A549 (cell line): ENCODE measurements around the gene UROC1. TPM values are rescaled to one million over a fixed set of nuclear protein-coding genes. Genes with fewer than 3 reads are reported as not detected.

Experiments
- ATAC-seq, 2 experiments: fragments of 200-7000 bp in 1 of 2; fragments of >200 bp in 1 of 2; cut with Nextera tagmentation in 1 of 2; cut with Tn5 transposase in 1 of 2; 3 replicates each; pipeline versions ENCODE4 v1.8.0 to v1.9.1; 2018 to 2020; ENCODE audit warnings: mild to moderate bottlenecking in 1 of 2, moderate library complexity in 1 of 2
- CTCF ChIA-PET: fragments of 300-600 bp; sonication (Branson Sonifier 250); formaldehyde crosslinking; extraction: SDS; loops from one replicate; lab custom pipeline; 2021; ENCODE audit warnings: antibody characterized with exemption, inconsistent platforms; lab: Yijun Ruan, JAX
- POLR2A ChIA-PET: fragments of 350-600 bp; formaldehyde crosslinking; extraction: SDS; loops from one replicate; lab custom pipeline; 2021; ENCODE audit warnings: antibody characterized with exemption, inconsistent platforms; lab: Yijun Ruan, JAX
- DNase-seq, 2 experiments: peaks; one replicate each; pipeline versions ENCODE4 v3.0.0 to v3.0.0-alpha.2; 2011 to 2016; ENCODE audit warnings: low read depth in 1 of 2, low spot score in 1 of 2
- FAIRE-seq: peaks from 2 replicates; lab custom pipeline; 2011; peaks lifted over from hg19 to GRCh38; lab: Jason Lieb, UNC
- H3K27ac ChIP-seq, 2 experiments: fragments of >200 bp; sonication (Bioruptor Twin); formaldehyde crosslinking; 3 replicates each; pipeline ENCODE4 v1.5.1; 2016 to 2017
- H3K4me1 ChIP-seq: fragments of >200 bp; sonication (Bioruptor Twin); formaldehyde crosslinking; 3 replicates; pipeline ENCODE4 v1.6.1; 2016
- H3K4me2 ChIP-seq: fragments of >200 bp; sonication (Bioruptor Twin); formaldehyde crosslinking; 3 replicates; pipeline ENCODE4 v1.6.1; 2016
- H3K4me3 ChIP-seq: fragments of >200 bp; sonication (Bioruptor Twin); formaldehyde crosslinking; 3 replicates; pipeline ENCODE4 v1.5.1; 2016
- H3K9me3 ChIP-seq: fragments of >200 bp; sonication (Bioruptor Twin); formaldehyde crosslinking; 3 replicates; pipeline ENCODE4 v1.6.1; 2016
- CBX2 ChIP-seq: fragments of 200-600 bp; sonication (generic); IDR thresholded peaks from 2 replicates; pipeline ENCODE4 v1.6.1; 2016; ENCODE audit warnings: low read depth, mild to moderate bottlenecking, borderline replicate concordance
- CEBPB ChIP-seq, 2 experiments: fragments of >200 bp in 1 of 2; sonication (Bioruptor Twin) in 1 of 2; formaldehyde crosslinking in 1 of 2; IDR thresholded peaks; 2 replicates each; pipeline ENCODE4 v1.6.1; 2012 to 2016
- CHD2 ChIP-seq: fragments of 150-350 bp; IDR thresholded peaks from 2 replicates; pipeline ENCODE4 v1.6.1; 2014; ENCODE audit warnings: low read length; ENCODE audit not compliant: partially characterized antibody
- FOSB ChIP-seq: fragments of 250-450 bp; sonication (Bioruptor Pico); IDR thresholded peaks from 2 replicates; pipeline ENCODE4 v1.5.0; 2020; ENCODE audit warnings: mild to moderate bottlenecking, moderate library complexity
- FOXS1 ChIP-seq: fragments of 250-450 bp; sonication (Bioruptor Pico); IDR thresholded peaks from 2 replicates; pipeline ENCODE4 v1.5.0; 2020; ENCODE audit warnings: mild to moderate bottlenecking, moderate library complexity
- HDAC2 ChIP-seq: fragments of 200-600 bp; sonication (generic); IDR thresholded peaks from 2 replicates; pipeline ENCODE4 v1.6.1; 2016
- HEYL ChIP-seq: fragments of 250-450 bp; sonication (Bioruptor Pico); IDR thresholded peaks from 2 replicates; pipeline ENCODE4 v1.8.0; 2021; ENCODE audit warnings: mild to moderate bottlenecking, moderate library complexity
- HOXB13 ChIP-seq: fragments of 250-450 bp; sonication (Bioruptor Pico); IDR thresholded peaks from 2 replicates; pipeline ENCODE4 v1.5.0; 2020; ENCODE audit warnings: low read depth, mild to moderate bottlenecking, moderate library complexity
- JUN ChIP-seq, 2 experiments: fragments of >200 bp; sonication (Bioruptor Twin); formaldehyde crosslinking; IDR thresholded peaks; 2 replicates in 1 of 2; 3 replicates in 1 of 2; pipeline ENCODE4 v1.6.1; 2016 to 2017
- JUNB ChIP-seq: fragments of >200 bp; sonication (Bioruptor Twin); formaldehyde crosslinking; IDR thresholded peaks from 2 replicates; pipeline ENCODE4 v1.6.1; 2016
- KDM5A ChIP-seq: fragments of 200-600 bp; sonication (generic); IDR thresholded peaks from 2 replicates; pipeline ENCODE4 v1.6.1; 2016; ENCODE audit warnings: antibody characterized with exemption, mild to moderate bottlenecking
- MAFK ChIP-seq: fragments of 450-650 bp; IDR thresholded peaks from 2 replicates; pipeline ENCODE4 v1.6.1; 2014; ENCODE audit not compliant: partially characterized antibody
- MAZ ChIP-seq: fragments of 150-350 bp; IDR thresholded peaks from 2 replicates; pipeline ENCODE4 v1.6.1; 2014; ENCODE audit warnings: antibody characterized with exemption, low read depth, low read length, borderline replicate concordance
- MYC ChIP-seq: IDR thresholded peaks from 2 replicates; pipeline ENCODE4 v1.6.1; 2012; ENCODE audit warnings: mild to moderate bottlenecking, inconsistent platforms, low read length, improper control_type of control experiment, borderline replicate concordance
- NFE2L2 ChIP-seq: fragments of 150-350 bp; conservative IDR thresholded peaks from 2 replicates; pipeline ENCODE4 v1.6.1; 2014; ENCODE audit warnings: low read length
- NPAS2 ChIP-seq: fragments of 250-450 bp; sonication (Bioruptor Pico); IDR thresholded peaks from 2 replicates; pipeline ENCODE4 v1.8.0; 2022; ENCODE audit warnings: mild to moderate bottlenecking, moderate library complexity, borderline replicate concordance
- POLR2AphosphoS2 ChIP-seq: conservative IDR thresholded peaks from 2 replicates; pipeline ENCODE4 v1.6.1; 2012; ENCODE audit warnings: low read length, improper control_type of control experiment, inconsistent platforms
- RAD21 ChIP-seq, 2 experiments: fragments of >200 bp in 1 of 2; sonication (Bioruptor Twin) in 1 of 2; formaldehyde crosslinking in 1 of 2; IDR thresholded peaks in 1 of 2; conservative IDR thresholded peaks in 1 of 2; 2 replicates in 1 of 2; 3 replicates in 1 of 2; pipeline ENCODE4 v1.6.1; 2012 to 2018; ENCODE audit warnings: inconsistent platforms in 1 of 2
- RFX5 ChIP-seq: fragments of 450-650 bp; IDR thresholded peaks from 2 replicates; pipeline ENCODE4 v1.7.1; 2014; ENCODE audit warnings: antibody characterized with exemption, mild to moderate bottlenecking, moderate library complexity
- SREBF2 ChIP-seq: fragments of 450-650 bp; IDR thresholded peaks from 2 replicates; pipeline ENCODE4 v1.6.1; 2014; ENCODE audit warnings: mild to moderate bottlenecking, moderate library complexity
- ZC3H11A ChIP-seq: fragments of 450-650 bp; IDR thresholded peaks from 2 replicates; pipeline ENCODE4 v1.6.1; 2014; ENCODE audit warnings: antibody characterized with exemption, mild to moderate bottlenecking
- WGBS: methylation state at CpG from one replicate; pipeline ENCODE4 v1.1.6; 2017; ENCODE audit errors: missing lambda C conversion rate; 5-methylcytosine and 5-hydroxymethylcytosine counted together
- polyA plus RNA-seq, 4 experiments: library from polyadenylated mRNA; depleted of rRNA in 3 of 4; stranded (reverse); fragments of >200 nt; fragmentation: RNase III in 1 of 4; extraction: RNeasy Plus Mini Kit Qiagen cat#74134 plus additional on column Dnase treatment in 1 of 4; gene quantifications; 2 replicates in 3 of 4; 3 replicates in 1 of 4; pipeline ENCODE4 v1.2.3, GENCODE V29; 2011 to 2017
- TF ChIP-seq, protein P1 (sequence below): fragments of 200-600 bp; sonication (generic); IDR thresholded peaks from 2 replicates; pipeline ENCODE4 v1.6.1; 2016; ENCODE audit warnings: antibody characterized with exemption, mild to moderate bottlenecking, moderate library complexity
- TF ChIP-seq, protein P2 (sequence below): IDR thresholded peaks from 2 replicates; pipeline ENCODE4 v1.6.1; 2012
- TF ChIP-seq, protein P3 (sequence below): IDR thresholded peaks from 2 replicates; pipeline ENCODE4 v1.6.1; 2012; ENCODE audit warnings: low read depth, borderline replicate concordance
- TF ChIP-seq, protein P4 (sequence below): fragments of 150-350 bp; IDR thresholded peaks from 2 replicates; pipeline ENCODE4 v1.6.1; 2014; ENCODE audit warnings: low read depth, mild to moderate bottlenecking, low read length

The UROC1 gene
- polyA plus RNA-seq, 2 of the 4 experiments (the other 2 are of a cell fraction): not detected

DNA sequence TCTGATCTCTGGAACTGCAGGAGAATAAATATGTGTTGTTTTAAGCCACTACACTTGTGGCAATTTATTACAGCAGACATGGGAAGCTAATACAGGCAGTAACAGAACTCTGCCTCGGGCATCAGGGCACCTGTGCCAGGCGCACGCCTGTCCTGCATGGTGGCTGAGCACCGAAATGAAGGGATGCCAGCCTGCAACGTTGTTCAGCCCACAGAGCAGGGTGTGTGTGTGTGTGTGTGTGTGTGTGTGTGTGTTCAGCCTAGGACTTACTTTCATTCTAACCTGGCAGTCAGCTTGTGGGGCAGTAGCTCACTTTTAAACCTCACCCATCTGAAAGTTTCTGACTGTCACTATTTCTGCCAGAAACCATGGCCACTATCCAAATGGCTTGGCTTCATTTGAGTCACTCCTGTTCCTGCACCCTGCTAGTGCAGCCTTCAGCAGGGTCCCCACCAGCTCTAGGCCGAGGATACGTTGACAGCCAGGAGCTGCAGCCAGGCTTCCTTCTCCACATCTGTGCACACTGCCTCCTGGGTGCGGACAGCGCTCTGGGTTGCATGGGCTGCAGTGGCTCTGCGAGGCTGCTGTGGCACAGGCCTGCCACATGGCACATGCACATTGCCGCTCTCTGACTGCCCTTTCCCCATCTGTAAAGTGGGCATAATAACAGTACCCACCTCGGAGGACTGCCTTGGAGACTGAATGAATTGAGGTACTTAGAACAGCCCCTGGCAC lies 4.5 kb downstream of the UROC1 start:
- 27% methylated on average over 4 of the region's 12 CpGs for WGBS
- no peak overlapping the region for H3K4me2 ChIP-seq
- ChIA-PET CTCF (interaction anchor here (0.6 to 3.4 kb wide), 2 partner anchors 9 to 1092 kb away, joined by 3 to 14 read pairs; no protein-coding TSS in a partner anchor), POLR2A (no interaction called here)
- H3K4me3 ChIP-seq: no peak overlapping the region
- ATAC-seq (0 out of 6 replicates have a peak, but pooled peaks of 1 of the 2 experiments have one; percentile 11), FAIRE-seq (no peak), DNase-seq (no peak)
- no peak overlapping the region for H3K27ac ChIP-seq
- H3K9me3 ChIP-seq: no peaks in the 10 kb centered on the region
- TF ChIP-seq FOXS1 (no peak), HDAC2 (no peak), JUN (IDR thresholded peaks at IDR 0.05) (no peak), ZC3H11A (no peak), HOXB13 (no peak), MAZ (no peak), POLR2AphosphoS2 (no peak)
- TF ChIP-seq, protein P1, sequence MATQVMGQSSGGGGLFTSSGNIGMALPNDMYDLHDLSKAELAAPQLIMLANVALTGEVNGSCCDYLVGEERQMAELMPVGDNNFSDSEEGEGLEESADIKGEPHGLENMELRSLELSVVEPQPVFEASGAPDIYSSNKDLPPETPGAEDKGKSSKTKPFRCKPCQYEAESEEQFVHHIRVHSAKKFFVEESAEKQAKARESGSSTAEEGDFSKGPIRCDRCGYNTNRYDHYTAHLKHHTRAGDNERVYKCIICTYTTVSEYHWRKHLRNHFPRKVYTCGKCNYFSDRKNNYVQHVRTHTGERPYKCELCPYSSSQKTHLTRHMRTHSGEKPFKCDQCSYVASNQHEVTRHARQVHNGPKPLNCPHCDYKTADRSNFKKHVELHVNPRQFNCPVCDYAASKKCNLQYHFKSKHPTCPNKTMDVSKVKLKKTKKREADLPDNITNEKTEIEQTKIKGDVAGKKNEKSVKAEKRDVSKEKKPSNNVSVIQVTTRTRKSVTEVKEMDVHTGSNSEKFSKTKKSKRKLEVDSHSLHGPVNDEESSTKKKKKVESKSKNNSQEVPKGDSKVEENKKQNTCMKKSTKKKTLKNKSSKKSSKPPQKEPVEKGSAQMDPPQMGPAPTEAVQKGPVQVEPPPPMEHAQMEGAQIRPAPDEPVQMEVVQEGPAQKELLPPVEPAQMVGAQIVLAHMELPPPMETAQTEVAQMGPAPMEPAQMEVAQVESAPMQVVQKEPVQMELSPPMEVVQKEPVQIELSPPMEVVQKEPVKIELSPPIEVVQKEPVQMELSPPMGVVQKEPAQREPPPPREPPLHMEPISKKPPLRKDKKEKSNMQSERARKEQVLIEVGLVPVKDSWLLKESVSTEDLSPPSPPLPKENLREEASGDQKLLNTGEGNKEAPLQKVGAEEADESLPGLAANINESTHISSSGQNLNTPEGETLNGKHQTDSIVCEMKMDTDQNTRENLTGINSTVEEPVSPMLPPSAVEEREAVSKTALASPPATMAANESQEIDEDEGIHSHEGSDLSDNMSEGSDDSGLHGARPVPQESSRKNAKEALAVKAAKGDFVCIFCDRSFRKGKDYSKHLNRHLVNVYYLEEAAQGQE: no peak
- H3K4me1 ChIP-seq: no peaks in the 10 kb centered on the region

DNA sequence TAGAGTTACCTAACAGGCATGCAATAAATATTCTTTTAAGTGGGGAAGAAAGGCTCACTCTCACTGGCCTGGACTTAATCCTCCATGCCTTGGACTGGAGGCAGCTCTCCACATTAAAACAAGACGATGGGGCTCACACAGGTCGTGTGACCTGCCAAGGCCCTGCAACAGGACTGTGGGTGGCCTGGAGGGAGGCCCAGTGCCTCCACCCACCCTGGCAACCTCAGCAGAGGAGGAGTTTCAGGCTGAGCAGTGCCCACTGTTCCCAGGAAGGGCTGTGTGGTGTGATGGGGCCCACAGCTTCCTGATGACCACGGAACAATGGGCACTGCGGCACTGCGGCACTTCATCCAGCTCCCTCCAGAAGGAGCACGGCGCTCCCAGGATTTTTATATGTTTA lies 5.5 kb downstream of the UROC1 start:
- no peaks in the 10 kb centered on the region for H3K9me3 ChIP-seq
- no peak overlapping the region for H3K4me2 ChIP-seq
- no peak overlapping the region for H3K4me3 ChIP-seq
- no peaks in the 10 kb centered on the region for H3K4me1 ChIP-seq
- 59% methylated on average over 6 of the region's 7 CpGs for WGBS
- DNase-seq: no peak
- H3K27ac ChIP-seq: no peak overlapping the region
- no peak for ATAC-seq
- TF ChIP-seq JUN (IDR thresholded peaks at IDR 0.05) (no peak), JUNB (no peak), MYC (no peak)
- TF ChIP-seq, protein P2, sequence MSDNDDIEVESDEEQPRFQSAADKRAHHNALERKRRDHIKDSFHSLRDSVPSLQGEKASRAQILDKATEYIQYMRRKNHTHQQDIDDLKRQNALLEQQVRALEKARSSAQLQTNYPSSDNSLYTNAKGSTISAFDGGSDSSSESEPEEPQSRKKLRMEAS: no peak
- POLR2A ChIA-PET: no interaction called here
- no peak for FAIRE-seq
- CTCF ChIA-PET: interaction anchor here (3.4 kb wide), 1 partner anchor 10 kb away, joined by 14 read pairs; no protein-coding TSS in a partner anchor

DNA sequence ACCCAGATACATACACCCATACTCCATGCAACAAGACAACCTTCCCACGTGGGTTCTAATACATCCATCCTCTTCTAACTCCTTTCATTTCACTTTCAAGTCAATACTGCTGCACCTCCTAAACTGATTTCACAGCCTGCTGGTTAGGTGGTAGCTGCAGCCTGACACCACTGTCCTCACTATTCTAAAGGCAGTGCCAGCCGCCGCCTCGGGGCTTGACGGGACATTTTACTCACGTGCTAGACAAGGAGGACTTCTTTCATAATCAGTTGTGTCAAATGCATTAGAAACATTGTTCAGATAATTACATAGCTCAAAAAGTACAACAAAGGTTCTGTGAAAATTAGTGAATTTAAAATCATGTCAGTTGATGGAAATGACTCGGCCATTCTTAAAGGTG lies 6.3 kb downstream of the UROC1 start:
- H3K27ac ChIP-seq: no peak overlapping the region
- TF ChIP-seq HEYL (CRISPR knock-in tag) (no peak), SREBF2 (no peak), JUN (IDR thresholded peaks at IDR 0.05) (no peak), NFE2L2 (no peak), MAFK (no peak), CHD2 (no peak), CBX2 (no peak), KDM5A (no peak), CEBPB (IDR thresholded peaks at IDR 0.05) (no peak), RAD21 (conservative IDR thresholded peaks at IDR 0.05 in 1 of 2, IDR thresholded peaks at IDR 0.05 in 1 of 2) (no peak), NPAS2 (no peak), RFX5 (no peak), ZC3H11A (no peak), FOSB (CRISPR knock-in tag) (no peak)
- TF ChIP-seq, protein P3, sequence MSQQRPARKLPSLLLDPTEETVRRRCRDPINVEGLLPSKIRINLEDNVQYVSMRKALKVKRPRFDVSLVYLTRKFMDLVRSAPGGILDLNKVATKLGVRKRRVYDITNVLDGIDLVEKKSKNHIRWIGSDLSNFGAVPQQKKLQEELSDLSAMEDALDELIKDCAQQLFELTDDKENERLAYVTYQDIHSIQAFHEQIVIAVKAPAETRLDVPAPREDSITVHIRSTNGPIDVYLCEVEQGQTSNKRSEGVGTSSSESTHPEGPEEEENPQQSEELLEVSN: no peak
- TF ChIP-seq, protein P4, sequence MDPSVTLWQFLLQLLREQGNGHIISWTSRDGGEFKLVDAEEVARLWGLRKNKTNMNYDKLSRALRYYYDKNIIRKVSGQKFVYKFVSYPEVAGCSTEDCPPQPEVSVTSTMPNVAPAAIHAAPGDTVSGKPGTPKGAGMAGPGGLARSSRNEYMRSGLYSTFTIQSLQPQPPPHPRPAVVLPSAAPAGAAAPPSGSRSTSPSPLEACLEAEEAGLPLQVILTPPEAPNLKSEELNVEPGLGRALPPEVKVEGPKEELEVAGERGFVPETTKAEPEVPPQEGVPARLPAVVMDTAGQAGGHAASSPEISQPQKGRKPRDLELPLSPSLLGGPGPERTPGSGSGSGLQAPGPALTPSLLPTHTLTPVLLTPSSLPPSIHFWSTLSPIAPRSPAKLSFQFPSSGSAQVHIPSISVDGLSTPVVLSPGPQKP: no peak
- TF ChIP-seq, protein P2: no peak
- ATAC-seq (no peak), DNase-seq (no peak), FAIRE-seq (no peak)
- no peaks in the 10 kb centered on the region for H3K9me3 ChIP-seq
- no peak overlapping the region for H3K4me3 ChIP-seq
- POLR2A ChIA-PET: no interaction called here
- no peaks in the 10 kb centered on the region for H3K4me1 ChIP-seq
- H3K4me2 ChIP-seq: no peak overlapping the region
- CTCF ChIA-PET: interaction anchor here (1.1 to 3.4 kb wide), 3 partner anchors 10 to 18 kb away, joined by 3 to 14 read pairs (median 3); no protein-coding TSS in a partner anchor
- WGBS: 67% methylated on average over 7 of the region's 7 CpGs
